HG02840 (cell line): ENCODE results near the gene KRTAP11-1.

ENCODE experiments used
- ATAC-seq: cut with Tn5 transposase; IDR thresholded peaks from one replicate; pipeline ENCODE4 v1.9.1; 2021; ENCODE audit warnings: mild to moderate bottlenecking, moderate library complexity, moderate number of reproducible peaks; ENCODE audit not compliant: unreplicated experiment, low FRiP score

Gene KRTAP11-1

GRCh38 chr21:30881480-30881879 is at the start of gene KRTAP11-1:
KRTAP11-1 (minus strand) TSS chr21:30881580; CDS start chr21:30881524, 56 bp downstream.
- ATAC-seq, result no peak

- ATAC-seq, result no peak
Observed at GRCh38 chr21:30924146-30924700, 42.8 kb upstream of the KRTAP11-1 start.

GRCh38 chr21:30921129-30921528 is 39.7 kb upstream of the KRTAP11-1 start:
- no peak for ATAC-seq

- no peak for ATAC-seq
Observed at GRCh38 chr21:30917557-30917956, 36.2 kb upstream of the KRTAP11-1 start.

- ATAC-seq, result no peak
Observed at GRCh38 chr21:30900881-30901280, 19.5 kb upstream of the KRTAP11-1 start.

- no peak for ATAC-seq
Observed at GRCh38 chr21:30882866-30883597, 1.7 kb upstream of the KRTAP11-1 start.

- ATAC-seq, result no peak
Observed at GRCh38 chr21:30880914-30881313, 466 bp downstream of the KRTAP11-1 start.

GRCh38 chr21:30874526-30874925 is 6.9 kb downstream of the KRTAP11-1 start:
- ATAC-seq, result no peak

GRCh38 chr21:30847627-30848500 is 33.5 kb downstream of the KRTAP11-1 start:
- no peak for ATAC-seq

GRCh38 chr21:30842990-30843389 is 38.4 kb downstream of the KRTAP11-1 start:
- ATAC-seq, result no peak

GRCh38 chr21:30839304-30839703 is 42.1 kb downstream of the KRTAP11-1 start:
- no peak for ATAC-seq

GRCh38 chr21:30838536-30838935 is 42.8 kb downstream of the KRTAP11-1 start:
- ATAC-seq, result no peak

- no peak for ATAC-seq
Observed at GRCh38 chr21:30831194-30831765, 50.1 kb downstream of the KRTAP11-1 start.
